K562 (cell line): ENCODE data around the gene CAPZB. TPM values are rescaled to one million over a fixed set of nuclear protein-coding genes. Genes with fewer than 3 reads are reported as not detected.

Source experiments
- ATF6 ChIP-seq: sonication (generic); formaldehyde crosslinking; IDR thresholded peaks from 2 replicates; pipeline ENCODE4 v1.4.0; 2020; ENCODE audit warnings: mild to moderate bottlenecking, missing genetic modification reagents
- CBFA2T3 ChIP-seq: fragments of 450-650 bp; IDR thresholded peaks from 2 replicates; pipeline ENCODE4 v1.6.1; 2017
- ESRRA ChIP-seq: fragments of 450-650 bp; IDR thresholded peaks from 2 replicates; pipeline ENCODE4 v1.6.1; 2014; ENCODE audit warnings: low read depth, mild to moderate bottlenecking, moderate library complexity, borderline replicate concordance
- HOXB6 ChIP-seq: fragments of 250-450 bp; sonication (Bioruptor Pico); IDR thresholded peaks from 2 replicates; pipeline ENCODE4 v1.5.1; 2022; ENCODE audit warnings: mild to moderate bottlenecking, borderline replicate concordance
- KDM5B ChIP-seq: fragments of 200-600 bp; sonication (generic); IDR thresholded peaks from 2 replicates; pipeline ENCODE4 v1.6.1; 2012; ENCODE audit warnings: low read depth, mild to moderate bottlenecking, moderate library complexity, low read length, control low read depth, inconsistent platforms; ENCODE audit not compliant: insufficient replicate concordance
- NFRKB ChIP-seq: fragments of 450-650 bp; IDR thresholded peaks from 2 replicates; pipeline ENCODE4 v1.6.1; 2016; ENCODE audit warnings: low read depth
- NR4A1 ChIP-seq, 2 experiments: fragments of 250-450 bp in 1 of 2; fragments of 450-650 bp in 1 of 2; sonication (Bioruptor Pico) in 1 of 2; IDR thresholded peaks; 2 replicates each; pipeline versions ENCODE4 v1.4.0 to v1.6.1; 2016 to 2020; ENCODE audit warnings: mild to moderate bottlenecking in 2 of 2, missing compliant biosample characterization in 1 of 2, missing genetic modification characterization in 1 of 2, moderate library complexity in 1 of 2
- SAP30 ChIP-seq: fragments of 200-600 bp; sonication (generic); IDR thresholded peaks from 2 replicates; pipeline ENCODE4 v1.6.1; 2012; ENCODE audit warnings: borderline replicate concordance, low read depth, mild to moderate bottlenecking, moderate library complexity, low read length, control low read depth, inconsistent platforms; ENCODE audit not compliant: insufficient read depth, poor library complexity, severe bottlenecking
- SP1 ChIP-seq: sonication (generic); formaldehyde crosslinking; IDR thresholded peaks from 2 replicates; pipeline ENCODE4 v1.8.1; 2022; ENCODE audit warnings: mild to moderate bottlenecking, missing genetic modification reagents
- ZBTB7A ChIP-seq: IDR thresholded peaks from 2 replicates; pipeline ENCODE4 v1.6.1; 2011; ENCODE audit warnings: low read depth, mild to moderate bottlenecking, low read length, moderate library complexity, borderline replicate concordance; ENCODE audit not compliant: control insufficient read depth
- ZNF274 ChIP-seq: IDR thresholded peaks from 2 replicates; pipeline ENCODE4 v1.6.1; 2011; ENCODE audit warnings: low read depth, mild to moderate bottlenecking, low read length, moderate library complexity, borderline replicate concordance
- polyA plus RNA-seq, 8 experiments: library from polyadenylated mRNA; depleted of rRNA in 4 of 8; stranded (reverse) in 5 of 8; unstranded in 3 of 8; fragments of >200 nt; fragmentation: Nextera tagmentation in 2 of 8; fragmentation: Illumina TruSeq in 1 of 8; extraction: Ambion mirVana in 2 of 8; extraction: Trizol in 1 of 8; gene quantifications; 2 replicates each; pipeline versions ENCODE4 v1.2.1 to v1.2.3, GENCODE V29; 2011 to 2014; ENCODE audit warnings: inconsistent platforms in 1 of 8, missing spikeins in 1 of 8
- total RNA-seq, 7 experiments: library from RNA; depleted of rRNA in 6 of 7; stranded (reverse); fragments of >200 nt in 6 of 7; fragmentation: Illumina TruSeq in 2 of 7; extraction: Trizol in 2 of 7; gene quantifications; 2 replicates each; pipeline versions ENCODE4 v1.2.1 to v1.2.3, GENCODE V29; 2011 to 2021; ENCODE audit warnings: low replicate concordance in 1 of 7
- TF ChIP-seq, protein P1 (sequence below): fragments of 450-650 bp; IDR thresholded peaks from 2 replicates; pipeline ENCODE4 v1.6.1; 2016; ENCODE audit warnings: mild to moderate bottlenecking, moderate library complexity

The CAPZB gene
- total and polyA plus RNA-seq, 9 of the 15 experiments (the other 6 are each of a cell fraction or from before 2014, with no cell fraction given), result 57.6 to 297 (median 125) TPM

DNA sequence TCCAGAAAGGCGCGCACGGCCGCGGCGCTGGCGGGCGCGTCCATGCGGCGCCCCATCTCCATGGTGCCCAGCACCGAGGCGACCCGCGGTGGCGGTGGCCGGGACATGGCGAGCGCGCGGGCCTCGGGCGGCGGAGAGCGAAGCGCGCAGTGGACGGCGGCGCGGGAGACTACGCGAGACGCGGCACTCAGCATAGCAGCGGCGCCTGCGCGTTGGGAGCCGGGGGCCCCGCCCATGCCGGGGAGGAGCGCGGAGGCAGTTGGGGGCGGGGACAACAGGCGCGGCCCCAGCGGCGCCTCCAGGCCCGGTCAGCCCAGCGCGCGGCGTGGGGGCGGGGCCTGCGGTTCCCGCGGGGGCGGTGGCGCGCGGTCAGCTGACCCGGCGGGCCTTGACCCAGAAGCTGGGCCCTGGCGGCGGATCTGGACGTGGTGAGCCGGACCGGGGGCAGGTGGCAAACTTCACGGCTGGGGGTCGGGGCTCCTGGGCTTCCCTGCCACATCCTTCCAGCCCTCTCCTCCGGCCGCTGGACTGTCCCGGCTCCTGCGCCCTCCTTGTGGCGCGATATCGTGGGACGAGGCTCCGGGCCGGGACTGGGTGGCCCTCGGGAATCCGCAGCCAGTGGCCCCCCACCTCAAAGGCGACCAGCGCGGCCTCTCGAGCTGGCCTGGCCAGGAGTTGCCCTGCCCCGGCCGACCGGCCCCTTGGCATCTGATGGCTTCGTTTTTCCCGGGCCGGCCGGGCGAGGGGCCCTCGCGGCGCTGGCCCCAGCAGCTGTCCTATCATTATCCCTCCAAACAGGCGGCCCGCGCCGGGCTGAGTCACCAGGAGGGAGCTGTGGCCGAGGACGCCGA is 173.2 kb downstream of the CAPZB start, which contains the start of the genes AKR7A2 and SLC66A1 (continued):
- TF ChIP-seq, protein P1, sequence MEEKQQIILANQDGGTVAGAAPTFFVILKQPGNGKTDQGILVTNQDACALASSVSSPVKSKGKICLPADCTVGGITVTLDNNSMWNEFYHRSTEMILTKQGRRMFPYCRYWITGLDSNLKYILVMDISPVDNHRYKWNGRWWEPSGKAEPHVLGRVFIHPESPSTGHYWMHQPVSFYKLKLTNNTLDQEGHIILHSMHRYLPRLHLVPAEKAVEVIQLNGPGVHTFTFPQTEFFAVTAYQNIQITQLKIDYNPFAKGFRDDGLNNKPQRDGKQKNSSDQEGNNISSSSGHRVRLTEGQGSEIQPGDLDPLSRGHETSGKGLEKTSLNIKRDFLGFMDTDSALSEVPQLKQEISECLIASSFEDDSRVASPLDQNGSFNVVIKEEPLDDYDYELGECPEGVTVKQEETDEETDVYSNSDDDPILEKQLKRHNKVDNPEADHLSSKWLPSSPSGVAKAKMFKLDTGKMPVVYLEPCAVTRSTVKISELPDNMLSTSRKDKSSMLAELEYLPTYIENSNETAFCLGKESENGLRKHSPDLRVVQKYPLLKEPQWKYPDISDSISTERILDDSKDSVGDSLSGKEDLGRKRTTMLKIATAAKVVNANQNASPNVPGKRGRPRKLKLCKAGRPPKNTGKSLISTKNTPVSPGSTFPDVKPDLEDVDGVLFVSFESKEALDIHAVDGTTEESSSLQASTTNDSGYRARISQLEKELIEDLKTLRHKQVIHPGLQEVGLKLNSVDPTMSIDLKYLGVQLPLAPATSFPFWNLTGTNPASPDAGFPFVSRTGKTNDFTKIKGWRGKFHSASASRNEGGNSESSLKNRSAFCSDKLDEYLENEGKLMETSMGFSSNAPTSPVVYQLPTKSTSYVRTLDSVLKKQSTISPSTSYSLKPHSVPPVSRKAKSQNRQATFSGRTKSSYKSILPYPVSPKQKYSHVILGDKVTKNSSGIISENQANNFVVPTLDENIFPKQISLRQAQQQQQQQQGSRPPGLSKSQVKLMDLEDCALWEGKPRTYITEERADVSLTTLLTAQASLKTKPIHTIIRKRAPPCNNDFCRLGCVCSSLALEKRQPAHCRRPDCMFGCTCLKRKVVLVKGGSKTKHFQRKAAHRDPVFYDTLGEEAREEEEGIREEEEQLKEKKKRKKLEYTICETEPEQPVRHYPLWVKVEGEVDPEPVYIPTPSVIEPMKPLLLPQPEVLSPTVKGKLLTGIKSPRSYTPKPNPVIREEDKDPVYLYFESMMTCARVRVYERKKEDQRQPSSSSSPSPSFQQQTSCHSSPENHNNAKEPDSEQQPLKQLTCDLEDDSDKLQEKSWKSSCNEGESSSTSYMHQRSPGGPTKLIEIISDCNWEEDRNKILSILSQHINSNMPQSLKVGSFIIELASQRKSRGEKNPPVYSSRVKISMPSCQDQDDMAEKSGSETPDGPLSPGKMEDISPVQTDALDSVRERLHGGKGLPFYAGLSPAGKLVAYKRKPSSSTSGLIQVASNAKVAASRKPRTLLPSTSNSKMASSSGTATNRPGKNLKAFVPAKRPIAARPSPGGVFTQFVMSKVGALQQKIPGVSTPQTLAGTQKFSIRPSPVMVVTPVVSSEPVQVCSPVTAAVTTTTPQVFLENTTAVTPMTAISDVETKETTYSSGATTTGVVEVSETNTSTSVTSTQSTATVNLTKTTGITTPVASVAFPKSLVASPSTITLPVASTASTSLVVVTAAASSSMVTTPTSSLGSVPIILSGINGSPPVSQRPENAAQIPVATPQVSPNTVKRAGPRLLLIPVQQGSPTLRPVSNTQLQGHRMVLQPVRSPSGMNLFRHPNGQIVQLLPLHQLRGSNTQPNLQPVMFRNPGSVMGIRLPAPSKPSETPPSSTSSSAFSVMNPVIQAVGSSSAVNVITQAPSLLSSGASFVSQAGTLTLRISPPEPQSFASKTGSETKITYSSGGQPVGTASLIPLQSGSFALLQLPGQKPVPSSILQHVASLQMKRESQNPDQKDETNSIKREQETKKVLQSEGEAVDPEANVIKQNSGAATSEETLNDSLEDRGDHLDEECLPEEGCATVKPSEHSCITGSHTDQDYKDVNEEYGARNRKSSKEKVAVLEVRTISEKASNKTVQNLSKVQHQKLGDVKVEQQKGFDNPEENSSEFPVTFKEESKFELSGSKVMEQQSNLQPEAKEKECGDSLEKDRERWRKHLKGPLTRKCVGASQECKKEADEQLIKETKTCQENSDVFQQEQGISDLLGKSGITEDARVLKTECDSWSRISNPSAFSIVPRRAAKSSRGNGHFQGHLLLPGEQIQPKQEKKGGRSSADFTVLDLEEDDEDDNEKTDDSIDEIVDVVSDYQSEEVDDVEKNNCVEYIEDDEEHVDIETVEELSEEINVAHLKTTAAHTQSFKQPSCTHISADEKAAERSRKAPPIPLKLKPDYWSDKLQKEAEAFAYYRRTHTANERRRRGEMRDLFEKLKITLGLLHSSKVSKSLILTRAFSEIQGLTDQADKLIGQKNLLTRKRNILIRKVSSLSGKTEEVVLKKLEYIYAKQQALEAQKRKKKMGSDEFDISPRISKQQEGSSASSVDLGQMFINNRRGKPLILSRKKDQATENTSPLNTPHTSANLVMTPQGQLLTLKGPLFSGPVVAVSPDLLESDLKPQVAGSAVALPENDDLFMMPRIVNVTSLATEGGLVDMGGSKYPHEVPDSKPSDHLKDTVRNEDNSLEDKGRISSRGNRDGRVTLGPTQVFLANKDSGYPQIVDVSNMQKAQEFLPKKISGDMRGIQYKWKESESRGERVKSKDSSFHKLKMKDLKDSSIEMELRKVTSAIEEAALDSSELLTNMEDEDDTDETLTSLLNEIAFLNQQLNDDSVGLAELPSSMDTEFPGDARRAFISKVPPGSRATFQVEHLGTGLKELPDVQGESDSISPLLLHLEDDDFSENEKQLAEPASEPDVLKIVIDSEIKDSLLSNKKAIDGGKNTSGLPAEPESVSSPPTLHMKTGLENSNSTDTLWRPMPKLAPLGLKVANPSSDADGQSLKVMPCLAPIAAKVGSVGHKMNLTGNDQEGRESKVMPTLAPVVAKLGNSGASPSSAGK, result peak; percentile 94
- TF ChIP-seq SP1 (CRISPR knock-in tag) (peak; percentile 71; the same call in 1 of the 2 replicates), ATF6 (CRISPR knock-in tag) (peak; percentile 71; the same call in 1 of the 2 replicates), NR4A1 (CRISPR knock-in tag; IDR thresholded peaks at IDR 0.05) (peak; percentile 84), NR4A1 (tag; IDR thresholded peaks at IDR 0.05) (peak; percentile 53; the same call in 1 of the 2 replicates), ZBTB7A (peak; percentile 54; the same call in 1 of the 2 replicates), SAP30 (peak; percentile 64), NFRKB (peak; percentile 44; the same call in 1 of the 2 replicates), HOXB6 (CRISPR knock-in tag) (no peak), CBFA2T3 (peak; percentile 84), ESRRA (peak; percentile 91), ZNF274 (no peak; the same call in 1 of the 2 replicates), KDM5B (peak; percentile 88)
